A204.1 (cell line): Measurements from ENCODE around the gene TACR3.
"Not testable (repeated sequence)": the region's sequence is repeated elsewhere in the genome, so short reads cannot be mapped to it uniquely, and the experiment has no call there.

Source experiments
- FAIRE-seq: peaks from 2 replicates; lab custom pipeline; 2012; peaks lifted over from hg19 to GRCh38; lab: Jason Lieb, UNC

TACR3 gene

GRCh38 chr4:103719830-103720207 is at the start of gene TACR3:
TSS of gene TACR3 (minus strand) at chr4:103719985. CDS start at chr4:103719675, 310 bp downstream.
- FAIRE-seq, result no peak

GRCh38 chr4:103757631-103758030 is 37.8 kb upstream of the TACR3 start:
- FAIRE-seq, result no peak

- no peak for FAIRE-seq
These were observed 37.0 kb upstream of the TACR3 start for GRCh38 chr4:103756741-103757140.

GRCh38 chr4:103754844-103755243 is 35.1 kb upstream of the TACR3 start:
- no peak for FAIRE-seq

- FAIRE-seq, result no peak
These were observed 34.3 kb upstream of the TACR3 start for GRCh38 chr4:103753868-103754653.

- FAIRE-seq, result not testable (repeated sequence)
These were observed 3.4 kb upstream of the TACR3 start for GRCh38 chr4:103723150-103723549.

GRCh38 chr4:103721251-103721650 is 1.5 kb upstream of the TACR3 start:
- no peak for FAIRE-seq

GRCh38 chr4:103720661-103721060 is 876 bp upstream of the TACR3 start:
- no peak for FAIRE-seq

GRCh38 chr4:103719105-103719829 is 518 bp downstream of the TACR3 start:
- no peak for FAIRE-seq

GRCh38 chr4:103692615-103693014 is 27.2 kb downstream of the TACR3 start:
- FAIRE-seq, result no peak

- no peak for FAIRE-seq
These were observed 45.8 kb downstream of the TACR3 start for GRCh38 chr4:103673983-103674382.

GRCh38 chr4:103666764-103667163 is 53.0 kb downstream of the TACR3 start:
- FAIRE-seq, result not testable (repeated sequence)

- FAIRE-seq, result no peak
These were observed 55.2 kb downstream of the TACR3 start for GRCh38 chr4:103664436-103665075.

GRCh38 chr4:103648541-103648940 is 71.2 kb downstream of the TACR3 start:
- FAIRE-seq, result no peak

GRCh38 chr4:103645991-103646390 is 73.8 kb downstream of the TACR3 start:
- FAIRE-seq, result no peak

GRCh38 chr4:103634236-103634635 is 85.5 kb downstream of the TACR3 start:
- no peak for FAIRE-seq

GRCh38 chr4:103626296-103626695 is 93.5 kb downstream of the TACR3 start:
- FAIRE-seq, result no peak

GRCh38 chr4:103591841-103592240 is 127.9 kb downstream of the TACR3 start:
- FAIRE-seq, result no peak

GRCh38 chr4:103567591-103567990 is 152.2 kb downstream of the TACR3 start:
- FAIRE-seq, result no peak

GRCh38 chr4:103559178-103559577 is 160.6 kb downstream of the TACR3 start:
- FAIRE-seq, result not testable (repeated sequence)
